HCT116 (cell line): ENCODE data around the gene KIRREL1. TPM values are rescaled to one million over a fixed set of nuclear protein-coding genes. Genes with fewer than 3 reads are reported as not detected.

Experiments used
- ATAC-seq: fragments of 200-7000 bp; cut with Tn5 transposase; 2 replicates; pipeline ENCODE4 v1.9.1; 2020; ENCODE audit warnings: mild to moderate bottlenecking, moderate library complexity
- BruUV-seq: library from RNA; stranded (reverse); fragments of 400-500 nt; replicated peaks from 2 replicates; lab custom pipeline; 2021; lab: Mats Ljungman, UMichigan
- CTCF ChIA-PET: fragments of 300-600 bp; sonication (Branson Sonifier 250); formaldehyde crosslinking; loops from one replicate; lab custom pipeline; 2021; ENCODE audit warnings: antibody characterized with exemption; lab: Charles Lee
- POLR2A ChIA-PET: fragments of 300-600, 350-600 bp; sonication (Branson Sonifier 250); formaldehyde crosslinking; loops from one replicate; lab custom pipeline; 2021; ENCODE audit warnings: antibody characterized with exemption; lab: Charles Lee
- RAD21 ChIA-PET, 2 experiments: fragments of 300-600 bp; sonication (Branson Sonifier 250); formaldehyde crosslinking; loops; one replicate each; lab custom pipeline; 2023; ENCODE audit warnings: low total read pairs in 2 of 2; ENCODE audit not compliant: uncharacterized antibody in 2 of 2, unreplicated experiment in 2 of 2, low non-redundant PET in 1 of 2; lab: Charles Lee
- DNase-seq: peaks from one replicate; pipeline ENCODE4 v3.0.0-alpha.2; 2010; ENCODE audit warnings: low read depth, low spot score
- H2AFZ ChIP-seq: fragments of 200-600 bp; shearing (Covaris generic), sonication (generic); 2 replicates; pipeline ENCODE4 v1.6.1; 2017; ENCODE audit warnings: low read depth, mixed run types, mixed read lengths, antibody characterized with exemption, low read length; ENCODE audit not compliant: poor library complexity, severe bottlenecking
- H3K27ac ChIP-seq: 2 replicates; pipeline ENCODE4 v1.5.1; 2012; ENCODE audit warnings: low read depth, low read length
- H3K27me3 ChIP-seq: fragments of 200-600 bp; sonication (generic); 2 replicates; pipeline ENCODE4 v1.6.1; 2016; ENCODE audit warnings: mixed run types, low read length, mixed read lengths; ENCODE audit not compliant: insufficient read depth
- H3K36me3 ChIP-seq, 2 experiments: fragments of 200-500 bp in 1 of 2; fragments of 200-600 bp in 1 of 2; sonication (Bioruptor generic) in 1 of 2; sonication (generic) in 1 of 2; 2 replicates each; pipeline versions ENCODE4 v1.5.1 to v1.6.1; 2014 to 2016; ENCODE audit warnings: low read length in 2 of 2, inconsistent platforms in 1 of 2, mixed read lengths in 1 of 2, mixed run types in 1 of 2; ENCODE audit not compliant: insufficient read depth in 2 of 2, control insufficient read depth in 1 of 2
- H3K4me1 ChIP-seq, 2 experiments: fragments of 200-600 bp in 1 of 2; sonication (generic) in 1 of 2; 2 replicates each; pipeline versions ENCODE4 v1.5.1 to v1.6.1; 2012 to 2017; ENCODE audit warnings: low read length in 2 of 2, inconsistent platforms in 1 of 2, mild to moderate bottlenecking in 1 of 2, mixed read lengths in 1 of 2, mixed run types in 1 of 2, moderate library complexity in 1 of 2; ENCODE audit not compliant: insufficient read depth in 2 of 2, control insufficient read depth in 1 of 2
- H3K4me2 ChIP-seq: fragments of 200-600 bp; sonication (generic); 2 replicates; pipeline ENCODE4 v1.6.1; 2017; ENCODE audit warnings: mixed run types, low read length, mixed read lengths
- H3K4me3 ChIP-seq, 2 experiments: fragments of 200-600 bp in 1 of 2; sonication (generic) in 1 of 2; replicated peaks in 1 of 2; 2 replicates each; pipeline ENCODE4 v1.5.1; 2011 to 2016; ENCODE audit warnings: low read length in 2 of 2, control low read depth in 1 of 2, low read depth in 1 of 2, mild to moderate bottlenecking in 1 of 2, mixed read lengths in 1 of 2, mixed run types in 1 of 2
- H3K79me2 ChIP-seq: fragments of 200-600 bp; sonication (generic); 2 replicates; pipeline ENCODE4 v1.6.1; 2017; ENCODE audit warnings: mild to moderate bottlenecking, mixed run types, low read length, moderate library complexity, mixed read lengths; ENCODE audit not compliant: insufficient read depth
- H3K9ac ChIP-seq: fragments of 200-600 bp; sonication (generic); 2 replicates; pipeline ENCODE4 v1.6.1; 2016; ENCODE audit warnings: low read length, mixed read lengths
- H3K9me2 ChIP-seq: fragments of 200-600 bp; sonication (generic), shearing (Covaris generic); 2 replicates; pipeline ENCODE4 v1.6.1; 2017; ENCODE audit warnings: mixed run types, mild to moderate bottlenecking, moderate library complexity; ENCODE audit not compliant: insufficient read depth
- H3K9me3 ChIP-seq, 2 experiments: fragments of 200-500 bp in 1 of 2; fragments of 200-600 bp in 1 of 2; sonication (Bioruptor generic) in 1 of 2; sonication (generic) in 1 of 2; 2 replicates each; pipeline ENCODE4 v1.6.1; 2014 to 2017; ENCODE audit warnings: low read length in 2 of 2, mixed read lengths in 2 of 2, inconsistent platforms in 1 of 2, low read depth in 1 of 2, mild to moderate bottlenecking in 1 of 2, mixed run types in 1 of 2, moderate library complexity in 1 of 2; ENCODE audit not compliant: control insufficient read depth in 1 of 2, insufficient read depth in 1 of 2
- H4K20me1 ChIP-seq: fragments of 200-600 bp; sonication (generic), shearing (Covaris generic); 2 replicates; pipeline ENCODE4 v1.6.1; 2017; ENCODE audit warnings: mixed run types, mild to moderate bottlenecking, moderate library complexity; ENCODE audit not compliant: insufficient read depth
- CBX3 ChIP-seq: IDR thresholded peaks from 2 replicates; pipeline ENCODE4 v1.6.1; 2012; ENCODE audit warnings: low read depth
- CEBPB ChIP-seq: IDR thresholded peaks from 2 replicates; pipeline ENCODE4 v1.6.1; 2012; ENCODE audit warnings: low read depth
- EGR1 ChIP-seq: IDR thresholded peaks from 2 replicates; pipeline ENCODE4 v1.6.1; 2012; ENCODE audit warnings: low read depth
- ELF1 ChIP-seq: IDR thresholded peaks from 2 replicates; pipeline ENCODE4 v1.6.1; 2012; ENCODE audit warnings: low read depth, borderline replicate concordance
- EZH2phosphoT487 ChIP-seq: fragments of 200-600 bp; IDR thresholded peaks from 2 replicates; pipeline ENCODE4 v1.6.1; 2018; ENCODE audit warnings: antibody characterized with exemption, borderline replicate concordance
- FOSL1 ChIP-seq: IDR thresholded peaks from 2 replicates; pipeline ENCODE4 v1.6.1; 2012; ENCODE audit warnings: low read depth
- JUND ChIP-seq: IDR thresholded peaks from 2 replicates; pipeline ENCODE4 v1.6.1; 2012
- POLR2AphosphoS5 ChIP-seq: IDR thresholded peaks from 2 replicates; pipeline ENCODE4 v1.6.1; 2011; ENCODE audit warnings: mild to moderate bottlenecking, low read depth, low read length, moderate library complexity
- SP1 ChIP-seq: IDR thresholded peaks from 2 replicates; pipeline ENCODE4 v1.6.1; 2012; ENCODE audit warnings: low read depth
- intact Hi-C: fragments of 100-400 bp; cut with micrococcal nuclease; formaldehyde crosslinking; loops from 2 replicates; pipeline ENCODE4 v1.10.0; 2022
- total RNA-seq: library from RNA; stranded (reverse); gene quantifications from one replicate; pipeline ENCODE4 v1.2.1, GENCODE V29; 2021; ENCODE audit not compliant: unreplicated experiment
- TF ChIP-seq, protein P1 (sequence below), 3 experiments: fragments of 200-600 bp in 1 of 3; sonication (generic) in 1 of 3; IDR thresholded peaks in 2 of 3; conservative IDR thresholded peaks in 1 of 3; 2 replicates each; pipeline ENCODE4 v1.5.1; 2012 to 2017; ENCODE audit warnings: low read depth in 2 of 3, low read length in 2 of 3, antibody characterized with exemption in 1 of 3, borderline replicate concordance in 1 of 3, control low read depth in 1 of 3, mild to moderate bottlenecking in 1 of 3, mixed read lengths in 1 of 3, mixed run types in 1 of 3, moderate library complexity in 1 of 3; ENCODE audit not compliant: insufficient read depth in 1 of 3

KIRREL1 gene
- total RNA-seq, 1 experiment from 2014 or later, result 20.0 TPM

DNA sequence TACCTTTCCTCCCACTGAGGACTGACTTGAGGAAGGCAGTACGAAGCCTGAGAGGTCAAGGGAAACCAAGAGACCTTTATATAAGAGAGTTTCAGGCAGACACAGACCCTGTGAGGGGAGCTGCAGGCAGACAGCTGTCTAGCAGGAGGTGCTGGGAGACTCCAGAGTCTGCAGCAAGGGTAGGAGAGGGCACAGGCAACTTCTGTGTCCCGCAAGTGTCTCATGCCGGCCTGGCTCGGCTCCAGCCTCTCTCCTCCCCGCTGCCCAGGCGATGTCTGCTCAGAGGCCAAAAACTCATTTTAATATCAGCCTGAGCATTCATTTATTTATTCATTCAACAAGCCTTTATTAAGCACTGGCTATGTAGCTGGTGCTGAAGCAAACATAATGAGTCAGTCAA is 83.0 kb downstream of the KIRREL1 start:
- H2AFZ ChIP-seq, result no peak overlapping the region
- no peaks in the 10 kb centered on the region for H3K4me1 ChIP-seq
- no peak for ATAC-seq
- no peak overlapping the region for H3K27ac ChIP-seq
- H3K36me3 ChIP-seq, result peaks cover 2 to 6% of the 10 kb centered on the region in 2 experiments; a peak in 1 of 4 replicates
- intact Hi-C loops, result no loop called here
- no peak for DNase-seq
- no peaks in the 10 kb centered on the region for H3K27me3 ChIP-seq
- TF ChIP-seq, protein P1, sequence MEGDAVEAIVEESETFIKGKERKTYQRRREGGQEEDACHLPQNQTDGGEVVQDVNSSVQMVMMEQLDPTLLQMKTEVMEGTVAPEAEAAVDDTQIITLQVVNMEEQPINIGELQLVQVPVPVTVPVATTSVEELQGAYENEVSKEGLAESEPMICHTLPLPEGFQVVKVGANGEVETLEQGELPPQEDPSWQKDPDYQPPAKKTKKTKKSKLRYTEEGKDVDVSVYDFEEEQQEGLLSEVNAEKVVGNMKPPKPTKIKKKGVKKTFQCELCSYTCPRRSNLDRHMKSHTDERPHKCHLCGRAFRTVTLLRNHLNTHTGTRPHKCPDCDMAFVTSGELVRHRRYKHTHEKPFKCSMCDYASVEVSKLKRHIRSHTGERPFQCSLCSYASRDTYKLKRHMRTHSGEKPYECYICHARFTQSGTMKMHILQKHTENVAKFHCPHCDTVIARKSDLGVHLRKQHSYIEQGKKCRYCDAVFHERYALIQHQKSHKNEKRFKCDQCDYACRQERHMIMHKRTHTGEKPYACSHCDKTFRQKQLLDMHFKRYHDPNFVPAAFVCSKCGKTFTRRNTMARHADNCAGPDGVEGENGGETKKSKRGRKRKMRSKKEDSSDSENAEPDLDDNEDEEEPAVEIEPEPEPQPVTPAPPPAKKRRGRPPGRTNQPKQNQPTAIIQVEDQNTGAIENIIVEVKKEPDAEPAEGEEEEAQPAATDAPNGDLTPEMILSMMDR (IDR thresholded peaks at IDR 0.05 in 2 of 3, conservative IDR thresholded peaks at IDR 0.05 in 1 of 3; ENCODE audit: borderline replicate concordance in 1 of 3, insufficient read depth in 1 of 3, low read depth in 2 of 3, low read length in 2 of 3), result no peak
- TF ChIP-seq CBX3 (no peak), CEBPB (no peak), SP1 (no peak), POLR2AphosphoS5 (no peak), ELF1 (no peak), FOSL1 (no peak), EZH2phosphoT487 (no peak), JUND (no peak), EGR1 (no peak)
- H3K79me2 ChIP-seq, result no peaks in the 10 kb centered on the region
- ChIA-PET CTCF (interaction anchor here (1.5 kb wide), 1 partner anchor 11 kb away, joined by 3 read pairs; no protein-coding TSS in a partner anchor), RAD21 (no interaction called here), POLR2A (no interaction called here)
- H4K20me1 ChIP-seq, result no peaks in the 10 kb centered on the region
- no peak overlapping the region for H3K4me2 ChIP-seq
- no TSS peak for BruUV-seq
- no peak overlapping the region for H3K4me3 ChIP-seq
- H3K9me3 ChIP-seq, result no peaks in the 10 kb centered on the region
- no peaks in the 10 kb centered on the region for H3K9me2 ChIP-seq
- H3K9ac ChIP-seq, result no peak overlapping the region
